Measurements from ENCODE around the gene ANAPC16. TPM values are rescaled to one million over a fixed set of nuclear protein-coding genes. Genes with fewer than 3 reads are reported as not detected.

Gene ANAPC16
- total and polyA plus RNA-seq, 2 of the 4 experiments (the other 2 are of a cell fraction): 25.2 to 26.3 TPM

DNA sequence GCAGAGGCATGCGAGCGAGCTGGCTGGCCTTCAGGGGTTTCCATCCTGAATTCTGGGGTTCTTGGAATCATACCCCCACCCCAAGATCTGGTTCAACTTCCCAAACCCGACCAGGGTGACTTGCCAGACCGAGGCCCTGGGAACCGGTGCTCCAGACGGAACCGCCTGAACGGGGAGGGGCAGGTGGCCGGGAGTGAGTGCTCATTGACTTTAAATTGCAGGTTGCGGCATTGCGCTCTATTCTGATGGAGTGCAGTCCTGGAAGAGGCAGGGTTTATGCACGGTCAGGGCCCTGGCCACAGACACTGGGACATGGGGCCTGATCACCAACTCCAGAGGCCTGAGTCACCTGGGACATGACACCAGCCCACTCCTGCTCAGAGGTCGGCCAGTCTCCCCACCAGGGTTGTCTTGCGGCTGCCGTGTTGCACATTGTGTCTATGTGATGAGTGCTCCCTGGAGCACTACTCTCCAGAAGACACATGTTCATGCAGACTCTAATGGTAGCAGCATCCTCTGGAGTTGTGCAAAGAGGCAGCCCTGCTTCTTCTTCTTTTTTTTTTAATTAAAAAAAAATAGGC lies 52.1 kb downstream of the ANAPC16 start:
- Histone ChIP-seq H2BK120ac (ENCODE audit: low read depth, low read length) (no peak overlapping the region), H2BK15ac (ENCODE audit: low read depth, low read length) (no peak overlapping the region), H4K91ac (ENCODE audit: insufficient read depth, low read depth, low read length) (0 out of 2 replicates have a peak overlapping the region, but pooled peaks have one; percentile 2), H3K18ac (ENCODE audit: low read depth, low read length) (no peak overlapping the region), H4K8ac (ENCODE audit: low read depth in 2 of 2, low read length in 2 of 2) (no peak overlapping the region), H2BK20ac (ENCODE audit: low read depth, low read length) (no peak overlapping the region), H3K79me1 (ENCODE audit: low read depth in 1 of 2, low read length in 2 of 2) (no peaks in the 10 kb centered on the region), H4K20me1 (ENCODE audit: insufficient read depth, low read length) (no peaks in the 10 kb centered on the region), H3K56ac (ENCODE audit: extremely low read depth, insufficient read depth, low read length) (no peak overlapping the region), H3K23ac (ENCODE audit: low read depth, low read length) (no peak overlapping the region), H3K4me2 (ENCODE audit: low read depth, low read length) (no peak overlapping the region), H2AFZ (replicated peaks; ENCODE audit: low read length, poor library complexity) (no peak overlapping the region), H4K5ac (ENCODE audit: low read depth, low read length) (no peak overlapping the region), H2AK9ac (replicated peaks; ENCODE audit: low read depth, low read length, poor library complexity) (no peak overlapping the region), H3K9ac (ENCODE audit: low read depth, low read length) (no peak overlapping the region), H3K9me1 (ENCODE audit: insufficient read depth, low read length) (peaks cover 12% of the 10 kb centered on the region; the same call in 1 of the 2 replicates), H3K14ac (replicated peaks; ENCODE audit: low read depth, low read length) (no peak overlapping the region), H3K4ac (ENCODE audit: low read depth, low read length) (no peak overlapping the region), H2BK5ac (ENCODE audit: low read depth, low read length, poor library complexity, severe bottlenecking) (no peak overlapping the region), H3K36me3 (ENCODE audit: control insufficient read depth, insufficient read depth, low read length) (no peaks in the 10 kb centered on the region), H3K4me1 (ENCODE audit: control insufficient read depth, insufficient read depth, low read length) (peaks cover 4% of the 10 kb centered on the region), H3K4me3 (ENCODE audit: insufficient read depth, low read depth, low read length) (no peak overlapping the region), H3K27me3 (ENCODE audit: control insufficient read depth, insufficient read depth, low read length) (no peaks in the 10 kb centered on the region), H3K9me3 (ENCODE audit: control insufficient read depth, insufficient read depth, low read length) (no peaks in the 10 kb centered on the region), H2AK5ac (ENCODE audit: low read depth, low read length) (no peak overlapping the region), H3K27ac (ENCODE audit: insufficient read depth, low read length) (no peak overlapping the region)
- intact Hi-C loops (cut with micrococcal nuclease) (no loop called here), in situ Hi-C loops (cut with MboI; ENCODE audit: low sequenced_read_pairs) (no loop called here), dilution Hi-C loops (cut with HindIII; ENCODE audit: low sequenced_read_pairs, unreplicated experiment) (no loop called here)
- DNase-seq (no peak), ATAC-seq (ENCODE audit: low read depth) (no peak)
- TF ChIP-seq MXI1 (IDR thresholded peaks at IDR 0.05; ENCODE audit: borderline replicate concordance, low read depth, low read length) (no peak), RFX5 (IDR thresholded peaks at IDR 0.05; ENCODE audit: low read depth, low read length) (no peak), BHLHE40 (IDR thresholded peaks at IDR 0.05; ENCODE audit: low read depth, low read length) (no peak), CEBPB (IDR thresholded peaks at IDR 0.05; ENCODE audit: low read depth, low read length) (no peak), POLR2A (IDR thresholded peaks at IDR 0.05; ENCODE audit: low read depth, low read length) (no peak), SMC3 (IDR thresholded peaks at IDR 0.05; ENCODE audit: low read depth, low read length) (no peak), NFE2L2 (IDR thresholded peaks at IDR 0.05; ENCODE audit: low read depth, low read length) (no peak), MAZ (IDR thresholded peaks at IDR 0.05; ENCODE audit: borderline replicate concordance, low read depth, low read length) (no peak), ELK1 (IDR thresholded peaks at IDR 0.05; ENCODE audit: borderline replicate concordance, low read depth, low read length) (no peak), RCOR1 (IDR thresholded peaks at IDR 0.05; ENCODE audit: insufficient replicate concordance, low read length) (no peak), CHD1 (IDR thresholded peaks at IDR 0.05; ENCODE audit: low read depth, low read length) (no peak), CTCF (conservative IDR thresholded peaks at IDR 0.05; ENCODE audit: low read depth, low read length) (no peak), MAFK (IDR thresholded peaks at IDR 0.05; ENCODE audit: low read depth, low read length) (no peak), RAD21 (IDR thresholded peaks at IDR 0.05; ENCODE audit: low read length) (no peak), FOS (IDR thresholded peaks at IDR 0.05; ENCODE audit: low read depth, low read length) (no peak)
- TF ChIP-seq, protein P1, sequence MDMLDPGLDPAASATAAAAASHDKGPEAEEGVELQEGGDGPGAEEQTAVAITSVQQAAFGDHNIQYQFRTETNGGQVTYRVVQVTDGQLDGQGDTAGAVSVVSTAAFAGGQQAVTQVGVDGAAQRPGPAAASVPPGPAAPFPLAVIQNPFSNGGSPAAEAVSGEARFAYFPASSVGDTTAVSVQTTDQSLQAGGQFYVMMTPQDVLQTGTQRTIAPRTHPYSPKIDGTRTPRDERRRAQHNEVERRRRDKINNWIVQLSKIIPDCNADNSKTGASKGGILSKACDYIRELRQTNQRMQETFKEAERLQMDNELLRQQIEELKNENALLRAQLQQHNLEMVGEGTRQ (IDR thresholded peaks at IDR 0.05; ENCODE audit: low read depth, low read length): no peak
- ChIA-PET CTCF (interaction anchor here (1.0 kb wide), 1 partner anchor 8 kb away, joined by 4 read pairs; no protein-coding TSS in a partner anchor), POLR2A (ENCODE audit: unreplicated experiment) (no interaction called here)
- no TSS peak for BruUV-seq (replicated peaks)
- 88% methylated on average over 6 of the region's 15 CpGs; no CpG with 5 or more reads in 1 of the 2 experiments for WGBS, 2 experiments (ENCODE audit: extremely low coverage in 2 of 2, insufficient read length in 1 of 2)
